Subcutaneous adipose tissue (tissue), 4 donors: ENCODE results near the gene TRDN. TPM values are rescaled to one million over a fixed set of nuclear protein-coding genes. Genes with fewer than 3 reads are reported as not detected.

Source experiments
- CTCF ChIP-seq: fragments of 450-650 bp; IDR thresholded peaks from one replicate; pipeline ENCODE4 v1.5.1; 2016; ENCODE audit warnings: low read depth, mild to moderate bottlenecking, control low read depth, antibody characterized with exemption, moderate library complexity
- total RNA-seq, 4 donors: library from RNA; depleted of rRNA; stranded (reverse); fragments of >200 nt; gene quantifications; one replicate each; pipeline ENCODE4 v1.1.0, GENCODE V29; 2016

TRDN gene
- total RNA-seq, 4 donors from 2014 or later, result under 0.01 to 2.8 (median 2.2) TPM; not detected in 1

GRCh38 chr6:123632641-123633040, 4.1 kb downstream of the TRDN start:
- TF ChIP-seq CTCF, result no peak

GRCh38 chr6:123629258-123629941, 7.3 kb downstream of the TRDN start:
- TF ChIP-seq CTCF, result no peak

GRCh38 chr6:123625696-123626095, 11.1 kb downstream of the TRDN start:
- TF ChIP-seq CTCF, result no peak

- TF ChIP-seq CTCF, result no peak
Measured at GRCh38 chr6:123622780-123623179, 14.0 kb downstream of the TRDN start.

GRCh38 chr6:123619156-123619555, 17.6 kb downstream of the TRDN start:
- no peak for TF ChIP-seq CTCF

- TF ChIP-seq CTCF, result no peak
Measured at GRCh38 chr6:123616942-123617341, 19.8 kb downstream of the TRDN start.

- TF ChIP-seq CTCF, result no peak
Measured at GRCh38 chr6:123616016-123616415, 20.7 kb downstream of the TRDN start.
